Suppressor macrophage treated with lipopolysaccharide for 4 hours (primary cell): ENCODE results near the gene FOXP1.

Experiments
- DNase-seq: peaks from one replicate; pipeline ENCODE4 v3.0.0-alpha.2; 2020

FOXP1 gene

DNA sequence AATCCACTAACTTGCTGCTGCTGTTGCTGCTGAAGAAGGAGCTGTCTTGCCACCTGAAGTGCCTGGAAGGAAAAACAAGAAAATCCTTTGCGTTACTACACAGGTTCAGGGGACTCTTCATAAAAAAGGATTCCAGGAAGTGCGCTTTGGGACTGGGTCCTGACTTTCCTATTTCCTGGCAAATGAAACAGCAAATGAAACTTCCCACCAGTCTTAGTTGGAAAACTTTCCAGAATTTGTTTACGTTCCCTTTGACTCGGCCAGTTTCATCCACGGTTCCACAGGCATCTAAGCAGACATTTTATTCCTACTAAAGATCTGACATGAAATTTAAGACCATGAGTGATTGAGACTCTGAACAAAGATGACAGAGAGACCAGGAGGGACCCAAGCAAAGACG, 471.0 kb downstream of the FOXP1 start:
- DNase-seq: no peak

DNA sequence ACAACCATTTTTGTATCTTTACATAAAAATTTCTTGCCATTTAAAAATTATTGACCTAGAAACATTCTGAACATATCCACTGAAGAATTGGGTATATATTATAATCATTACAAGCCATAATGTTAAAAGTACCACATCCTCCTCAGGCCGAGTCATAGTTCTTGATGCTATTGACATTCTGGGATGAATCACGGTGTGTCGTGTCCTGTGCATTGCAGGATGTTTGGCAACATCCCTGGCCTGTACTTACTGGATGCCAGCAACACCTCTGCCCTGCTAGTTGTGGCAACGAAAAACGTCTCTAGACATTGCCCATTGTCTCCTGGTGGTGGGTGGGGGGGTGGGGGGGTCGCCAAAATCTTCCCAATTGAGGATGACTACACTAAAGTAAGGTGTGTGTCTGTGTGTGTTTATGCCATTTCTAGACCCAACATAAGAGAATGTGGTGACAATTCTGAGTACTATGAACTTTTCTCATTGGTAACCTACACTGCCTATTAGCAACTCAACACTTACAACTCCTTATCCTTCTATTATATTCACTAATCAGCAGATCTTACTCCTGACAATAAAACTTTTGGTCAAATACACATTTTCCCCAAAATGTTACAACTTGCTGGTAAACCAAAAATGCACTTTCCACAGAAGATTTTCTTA, 471.6 kb downstream of the FOXP1 start:
- peak; percentile 44 for DNase-seq

DNA sequence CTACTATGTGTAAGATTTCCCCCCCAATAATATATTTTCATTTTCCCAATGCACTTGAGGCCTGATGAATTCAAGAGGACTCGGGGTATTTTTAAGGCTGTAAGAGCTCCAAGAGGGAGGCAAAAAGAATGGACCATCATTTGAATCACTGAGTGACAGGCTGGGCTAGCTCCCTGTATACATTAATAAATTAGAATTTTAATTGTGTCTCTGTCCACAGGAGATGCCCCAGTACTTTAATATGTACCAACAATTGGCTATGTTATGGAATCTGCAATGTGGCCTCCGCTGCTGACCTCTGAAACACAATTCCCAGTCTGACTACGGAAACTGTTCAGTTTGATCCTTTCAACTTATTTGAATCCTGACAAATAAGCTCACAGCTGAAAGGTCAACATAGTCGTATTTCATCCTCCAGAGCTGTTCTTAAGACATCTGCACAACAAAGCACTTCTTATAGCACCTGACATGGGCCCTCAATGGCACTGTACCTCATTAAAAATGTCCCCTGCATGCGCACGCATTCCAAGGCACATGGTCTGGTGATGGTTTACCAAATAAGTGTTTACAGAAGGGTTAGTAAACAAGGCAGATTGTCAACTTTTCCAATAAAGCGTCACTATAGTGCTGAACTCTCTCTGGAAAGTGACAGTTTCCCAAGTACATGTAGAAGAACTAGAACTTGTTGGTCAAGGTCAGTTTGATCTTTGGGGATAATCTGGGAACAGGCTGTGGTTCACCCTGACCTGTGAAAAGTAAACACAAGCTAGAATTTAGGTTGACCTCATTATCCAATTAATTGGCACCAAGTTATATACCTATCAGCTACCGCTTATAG, 472.9 kb downstream of the FOXP1 start:
- DNase-seq: no peak

DNA sequence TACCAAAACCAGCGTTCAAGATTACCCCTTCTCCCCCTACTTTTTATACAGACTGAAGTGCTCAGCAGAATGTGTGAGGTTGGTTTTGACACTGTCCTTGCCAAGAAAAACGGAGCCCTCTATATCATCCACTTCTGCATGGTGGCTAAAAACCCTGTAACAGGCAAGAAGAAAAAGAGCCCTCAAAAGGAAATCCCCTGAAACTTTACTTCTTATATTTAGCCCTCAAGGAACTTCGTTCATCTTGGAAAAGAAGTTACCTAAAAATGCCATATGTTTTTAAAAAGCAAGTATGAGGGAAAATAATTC, 473.6 kb downstream of the FOXP1 start:
- no peak for DNase-seq

DNA sequence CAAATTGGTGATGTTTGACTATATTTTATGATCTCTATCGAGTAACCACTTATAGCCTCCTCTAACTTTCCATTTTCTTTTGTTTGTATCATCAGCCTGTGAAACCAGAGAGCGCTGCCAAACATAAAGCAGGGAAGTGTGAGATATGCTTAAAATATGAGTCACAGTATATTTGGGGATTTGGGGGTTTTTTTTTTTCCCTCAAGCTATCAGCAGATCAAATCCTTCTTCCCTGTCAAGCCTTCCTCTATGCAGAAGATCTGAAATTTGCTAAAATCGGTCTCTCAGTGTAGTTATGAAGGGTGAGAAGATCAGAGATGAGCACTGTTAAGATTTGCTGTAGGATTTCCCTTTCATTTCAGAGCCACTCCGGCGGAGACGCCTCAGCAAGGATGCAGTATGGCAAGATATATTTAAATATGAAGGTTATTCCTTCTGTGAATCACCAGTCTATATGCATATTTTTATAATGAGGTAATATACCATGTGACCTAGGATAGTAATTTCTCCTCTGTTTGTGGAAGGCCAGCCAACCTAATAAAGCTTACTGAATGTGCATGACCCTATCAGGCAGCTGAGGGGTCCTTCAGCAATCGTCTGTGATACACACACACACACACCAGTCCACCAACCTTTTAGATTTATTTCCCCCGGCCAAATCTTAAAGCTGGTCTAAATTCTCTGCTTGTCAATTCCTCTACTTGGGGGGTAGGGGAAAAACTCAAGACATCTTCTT, 474.1 kb downstream of the FOXP1 start:
- DNase-seq: peak; percentile 23

DNA sequence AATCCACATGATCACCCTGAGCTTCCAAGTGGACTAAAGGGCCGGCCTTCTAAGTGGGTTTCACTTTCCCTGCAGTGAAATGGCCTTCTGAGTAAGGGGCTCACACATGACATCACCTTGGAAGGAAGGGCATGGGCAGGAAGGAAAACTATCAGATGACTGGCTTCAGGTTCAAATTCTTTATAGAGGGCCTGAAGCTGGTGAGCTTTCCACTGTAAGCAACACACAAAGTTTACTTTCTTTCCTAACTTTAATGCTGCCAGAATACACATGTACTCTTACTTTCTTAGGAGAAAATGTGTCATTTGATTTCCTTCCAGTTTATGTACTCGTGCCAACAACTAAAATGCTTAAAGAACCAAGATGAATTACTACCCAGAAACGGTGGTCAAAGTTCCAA, 475.6 kb downstream of the FOXP1 start:
- no peak for DNase-seq

DNA sequence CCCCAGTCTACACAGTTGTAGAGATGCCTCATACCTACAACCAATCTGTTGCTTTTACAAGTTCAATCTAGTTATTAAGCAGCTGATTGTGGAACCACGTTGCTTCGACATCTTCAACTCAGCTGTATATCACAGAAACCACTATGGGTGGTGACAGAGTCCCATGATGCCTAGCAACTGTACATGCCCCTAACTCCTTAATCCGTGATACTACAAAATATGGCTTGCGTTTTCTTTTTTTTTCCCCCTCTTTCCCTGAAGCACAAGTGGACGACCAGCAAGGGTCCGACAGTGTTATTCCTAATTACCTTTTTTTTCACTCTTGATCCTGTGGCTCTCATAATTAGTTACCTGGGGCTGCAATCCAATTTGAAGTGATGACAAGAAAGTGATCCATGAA, 478.6 kb downstream of the FOXP1 start:
- no peak for DNase-seq

DNA sequence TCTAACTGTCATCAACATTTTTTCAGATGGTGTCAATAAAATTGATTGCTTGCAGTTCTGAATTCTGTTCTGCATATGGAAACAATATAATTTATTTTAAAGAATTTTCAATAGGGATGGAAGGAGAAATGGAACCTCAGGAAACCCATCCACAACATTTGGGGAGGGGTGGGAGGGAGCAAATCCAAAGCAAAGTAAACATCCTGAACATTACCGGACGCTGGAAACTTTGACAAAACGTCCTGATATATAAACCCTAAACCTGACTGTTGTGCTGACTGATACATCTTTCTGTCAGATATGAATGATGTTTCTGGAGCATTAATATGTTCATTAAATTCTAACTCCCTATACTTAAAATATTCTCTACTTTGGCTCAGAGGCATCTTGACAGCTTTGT, 479.0 kb downstream of the FOXP1 start:
- DNase-seq: no peak

DNA sequence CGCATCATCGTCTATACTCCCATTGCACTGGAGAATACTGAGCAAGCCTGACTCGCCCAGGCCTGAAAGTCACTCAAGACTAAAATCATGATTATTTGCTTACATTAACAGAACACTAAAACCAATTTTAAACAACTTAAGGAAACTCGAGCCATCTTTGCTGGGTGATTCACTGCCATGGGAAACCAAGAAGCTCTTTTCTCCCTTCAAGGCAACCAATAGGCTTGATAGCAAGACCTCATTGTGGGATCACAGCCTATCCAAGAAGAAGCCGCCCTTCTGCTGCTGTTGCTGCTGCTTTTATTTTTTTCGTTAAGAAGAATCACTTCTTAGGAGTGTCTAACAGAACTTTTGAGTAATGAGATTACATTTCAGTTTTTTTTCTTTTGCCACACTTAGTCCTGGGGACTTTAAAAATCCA, 479.4 kb downstream of the FOXP1 start:
- no peak for DNase-seq

DNA sequence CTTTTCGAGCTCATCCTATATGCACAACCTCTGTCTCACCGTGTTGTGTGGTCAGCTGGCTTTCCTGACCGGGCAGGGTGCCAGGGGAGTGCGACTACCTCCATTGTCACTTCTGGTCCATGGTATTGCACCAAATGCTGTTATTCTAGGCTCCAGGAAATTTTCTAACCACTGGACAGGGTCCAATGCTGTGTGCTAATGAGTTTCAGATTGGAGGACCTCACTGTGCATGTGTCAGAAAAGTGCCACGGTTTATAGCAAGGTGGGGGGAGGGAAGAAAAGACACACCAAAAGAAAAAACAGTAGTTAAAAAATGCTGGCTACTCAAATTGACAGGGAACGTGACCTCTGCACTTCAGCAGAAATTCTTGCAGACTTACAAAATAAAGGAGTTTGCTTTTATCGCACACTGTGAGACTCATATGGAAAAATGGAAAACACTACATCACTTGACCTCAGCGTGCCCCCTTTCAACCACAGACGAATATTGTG, 480.1 kb downstream of the FOXP1 start:
- DNase-seq: no peak

DNA sequence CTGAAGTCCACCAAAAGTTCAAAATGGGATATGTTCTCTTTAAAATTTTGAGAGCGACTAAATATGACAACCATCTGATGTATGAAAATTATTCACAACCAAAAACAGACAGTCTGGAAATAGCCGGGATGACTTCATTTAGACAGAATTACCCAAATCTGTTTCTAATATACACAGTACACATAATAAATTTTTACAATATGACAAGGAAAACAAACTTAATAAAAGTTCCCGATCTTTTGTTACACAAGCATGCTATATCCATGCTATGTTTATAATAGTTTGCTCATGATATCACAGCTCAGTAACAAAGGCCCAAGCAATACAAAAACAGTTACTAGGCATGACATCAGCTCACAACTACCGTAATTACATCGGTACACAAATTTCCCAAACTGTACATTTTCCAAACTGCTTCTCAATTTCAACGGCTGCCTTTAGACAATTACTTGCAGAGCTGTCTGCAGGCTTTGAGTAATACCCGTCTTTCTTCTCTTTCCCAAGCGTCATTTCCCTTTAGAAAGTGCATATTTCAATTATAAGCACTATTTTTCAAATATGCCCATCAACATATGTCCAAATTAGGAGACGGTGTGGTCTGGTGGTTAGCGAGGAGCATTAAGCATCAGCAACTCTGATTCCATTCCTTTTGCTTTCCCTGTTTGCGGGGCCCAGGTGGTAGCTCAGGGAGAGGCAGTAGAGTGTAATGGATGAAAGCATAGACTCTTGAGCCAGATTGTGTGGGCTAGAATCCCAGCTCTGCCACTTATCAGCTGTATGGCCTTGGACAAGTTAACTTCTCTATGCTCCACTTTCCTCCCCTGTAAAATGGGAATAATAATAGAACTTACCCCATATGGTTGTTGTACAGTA, 481.2 kb downstream of the FOXP1 start:
- peak; percentile 70 for DNase-seq

DNA sequence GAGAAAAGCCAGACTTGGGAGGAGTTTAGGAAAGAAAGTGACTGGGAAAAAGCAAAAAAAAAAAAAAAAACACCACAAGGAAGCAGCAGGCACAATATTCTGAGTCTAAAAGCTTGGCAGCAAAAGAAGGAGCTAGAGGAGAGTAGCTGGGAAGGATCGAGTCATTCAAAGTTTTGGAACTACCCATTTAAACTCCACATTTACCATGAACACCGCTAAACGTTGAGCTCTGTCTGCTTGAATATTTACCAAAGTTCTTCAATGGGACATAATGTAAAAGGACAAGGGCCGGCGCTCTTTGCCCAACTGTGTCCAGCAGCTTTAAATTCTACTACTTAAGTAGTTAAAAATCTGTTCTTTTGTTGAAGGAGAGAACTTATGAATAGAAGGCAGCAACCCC, 481.9 kb downstream of the FOXP1 start:
- DNase-seq: no peak

DNA sequence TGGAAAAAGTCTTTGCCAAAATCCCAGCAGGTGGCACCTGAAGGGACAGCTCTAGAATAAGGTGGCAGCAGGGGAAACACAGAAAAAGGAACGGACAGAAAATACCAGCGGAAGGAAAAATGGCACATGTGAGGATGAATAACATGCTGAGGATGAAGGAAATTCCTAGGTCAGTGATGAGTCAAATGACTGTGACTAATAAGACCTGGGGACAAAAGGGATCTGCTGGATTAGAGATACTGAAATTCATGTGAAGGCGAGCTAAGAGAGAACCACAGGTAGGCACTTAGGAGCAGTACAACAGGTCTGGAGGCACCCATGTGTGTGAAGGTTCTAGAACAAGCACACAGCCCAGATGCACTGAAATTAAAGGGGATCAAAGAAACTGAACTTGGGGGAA, 482.5 kb downstream of the FOXP1 start:
- DNase-seq: peak; percentile 28

DNA sequence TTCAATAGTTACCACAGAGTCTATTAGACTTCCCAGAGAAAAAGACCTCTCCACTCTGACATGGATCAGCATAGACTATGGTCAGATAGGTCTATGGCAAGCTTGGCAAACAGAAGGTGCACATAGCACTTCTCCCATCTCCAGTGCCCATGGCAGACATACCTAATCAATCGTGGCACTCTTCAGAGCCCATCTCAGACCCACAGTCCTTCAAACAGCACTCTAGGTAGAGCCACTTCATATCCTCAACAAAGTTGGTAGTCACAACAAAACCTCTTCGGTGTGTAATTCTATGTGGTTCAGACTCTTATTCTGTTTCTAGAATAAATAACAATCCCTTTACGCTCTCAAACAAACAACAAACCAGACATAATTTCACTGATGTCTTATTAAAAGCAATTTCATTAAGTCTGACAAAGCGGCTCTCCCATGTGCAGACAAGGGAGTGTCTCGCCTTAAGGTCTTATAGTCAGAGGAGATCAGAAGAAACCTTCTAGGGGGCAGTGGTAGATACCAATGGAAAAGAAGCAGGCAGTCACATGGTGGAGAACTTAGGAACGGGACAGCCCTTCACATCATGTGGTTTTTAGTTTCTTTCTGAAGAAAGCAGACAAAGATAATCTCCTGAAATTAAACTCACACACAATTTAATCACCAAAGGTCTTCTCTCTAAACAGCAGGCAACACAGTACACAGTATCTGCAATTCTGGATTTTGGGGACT, 483.4 kb downstream of the FOXP1 start:
- no peak for DNase-seq

DNA sequence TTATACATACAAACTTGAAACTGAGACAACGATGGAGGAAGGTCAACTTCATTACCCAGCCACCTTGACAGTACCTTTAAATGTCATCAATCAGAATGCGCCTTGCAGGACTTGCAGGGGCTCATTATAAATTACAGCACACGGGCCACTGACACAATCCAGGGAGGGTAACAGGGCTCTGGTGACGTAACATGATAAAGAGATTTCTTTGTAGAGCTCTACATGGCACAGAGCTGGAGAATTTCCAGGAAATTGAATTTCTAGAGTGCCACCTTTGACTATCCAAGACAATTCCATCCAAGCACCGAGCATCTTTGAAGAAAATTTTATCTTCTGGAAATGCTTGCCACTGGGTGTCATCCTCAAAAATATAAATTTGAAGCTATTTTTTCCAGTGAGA, 486.0 kb downstream of the FOXP1 start:
- no peak for DNase-seq

DNA sequence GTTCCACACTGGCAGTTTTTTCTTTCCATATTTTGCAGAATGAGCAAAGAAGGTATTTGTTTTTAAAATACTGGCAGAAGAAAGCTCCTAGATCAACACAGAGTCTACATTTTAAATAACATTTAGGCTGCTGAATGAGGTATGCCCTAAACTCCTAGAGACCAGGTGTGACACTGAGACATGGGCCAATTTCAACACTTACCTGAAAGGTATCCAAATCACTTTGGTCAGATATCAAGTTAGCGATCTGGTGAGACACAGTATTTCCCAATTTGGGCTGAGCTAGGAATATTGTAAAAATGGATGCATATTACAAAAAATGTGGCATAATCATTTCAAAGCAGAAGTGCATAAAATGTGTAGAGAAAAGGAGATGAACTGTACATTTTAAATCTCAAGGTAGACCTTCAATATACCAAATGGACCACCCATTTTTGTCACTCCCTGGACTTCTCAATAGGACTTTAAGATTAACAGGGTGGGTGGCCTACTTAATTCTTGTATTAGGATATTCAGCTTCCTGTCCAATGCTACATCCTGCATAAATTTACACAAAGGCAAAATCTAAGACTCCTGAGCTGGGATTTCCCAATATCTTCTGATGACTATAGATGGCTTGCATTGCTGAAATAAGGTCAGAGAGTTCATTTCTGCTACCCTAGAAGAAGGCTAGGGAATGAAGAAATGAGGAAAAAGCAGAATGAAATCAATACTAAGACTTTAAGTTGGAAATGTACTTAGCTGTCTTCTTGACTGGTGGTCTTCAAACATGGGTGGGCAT, 487.8 kb downstream of the FOXP1 start:
- peak; percentile 43 for DNase-seq

DNA sequence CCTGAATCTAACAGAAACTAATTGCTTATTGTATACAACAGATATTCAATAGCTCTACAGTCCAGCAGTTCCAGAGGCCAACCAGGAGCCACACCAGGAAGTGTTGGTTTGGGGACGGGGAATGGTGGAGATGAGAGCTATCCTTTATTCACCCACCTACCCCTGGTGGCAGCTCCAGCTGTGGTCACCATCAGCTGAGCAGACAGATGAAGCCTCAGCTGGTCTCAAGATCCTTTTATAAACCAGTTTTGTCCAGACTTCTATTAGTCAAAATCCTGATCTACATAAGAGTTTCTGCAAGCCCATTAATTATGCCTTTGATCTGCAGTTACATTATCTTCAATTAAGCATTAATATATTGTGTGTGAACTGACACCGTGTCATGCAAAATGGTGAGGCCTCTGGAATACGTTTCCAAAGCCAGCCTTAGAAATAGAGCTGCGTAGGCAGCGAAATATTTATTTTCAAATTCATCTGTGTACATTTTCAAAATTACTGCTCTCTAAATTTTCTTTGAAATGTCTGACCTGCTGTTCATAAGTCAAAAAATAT, 488.8 kb downstream of the FOXP1 start:
- no peak for DNase-seq

DNA sequence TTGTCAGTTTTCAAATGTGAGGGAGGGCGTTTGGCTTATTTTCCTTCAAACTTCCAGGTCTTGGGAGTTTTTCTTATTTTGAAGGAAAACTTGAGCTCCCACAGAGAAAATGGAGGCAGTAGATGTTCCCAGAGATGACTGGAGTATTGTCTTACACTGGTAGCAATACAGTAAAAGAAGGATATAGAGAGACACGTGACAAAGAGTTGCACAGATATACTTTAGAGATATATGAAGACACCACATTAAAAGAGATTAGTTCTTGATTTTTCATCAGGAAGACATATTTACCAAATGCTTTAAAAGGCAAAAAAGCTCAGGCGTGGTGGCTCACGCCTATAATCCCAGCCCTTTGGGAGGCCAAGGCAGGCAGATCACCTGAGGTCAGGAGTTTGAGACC, 490.9 kb downstream of the FOXP1 start:
- no peak for DNase-seq

DNA sequence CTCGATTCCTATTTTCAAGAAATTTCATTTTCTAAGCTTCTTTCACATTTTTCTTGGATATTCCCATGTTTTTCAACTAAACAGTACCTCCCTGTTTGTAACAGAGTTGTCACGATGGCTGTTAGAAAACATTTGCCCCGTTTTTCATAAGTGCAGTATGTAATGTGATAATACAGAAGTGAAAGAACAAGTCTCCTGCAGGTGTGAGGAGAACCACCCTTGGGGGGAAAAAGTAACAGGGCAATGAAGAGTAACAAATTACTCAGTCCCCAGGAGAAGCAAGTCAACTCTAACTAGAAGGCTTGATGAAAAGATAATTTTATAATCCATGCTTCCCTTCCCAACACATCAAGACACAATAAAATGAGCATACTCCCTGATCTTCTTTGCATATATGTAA, 493.3 kb downstream of the FOXP1 start:
- no peak for DNase-seq

DNA sequence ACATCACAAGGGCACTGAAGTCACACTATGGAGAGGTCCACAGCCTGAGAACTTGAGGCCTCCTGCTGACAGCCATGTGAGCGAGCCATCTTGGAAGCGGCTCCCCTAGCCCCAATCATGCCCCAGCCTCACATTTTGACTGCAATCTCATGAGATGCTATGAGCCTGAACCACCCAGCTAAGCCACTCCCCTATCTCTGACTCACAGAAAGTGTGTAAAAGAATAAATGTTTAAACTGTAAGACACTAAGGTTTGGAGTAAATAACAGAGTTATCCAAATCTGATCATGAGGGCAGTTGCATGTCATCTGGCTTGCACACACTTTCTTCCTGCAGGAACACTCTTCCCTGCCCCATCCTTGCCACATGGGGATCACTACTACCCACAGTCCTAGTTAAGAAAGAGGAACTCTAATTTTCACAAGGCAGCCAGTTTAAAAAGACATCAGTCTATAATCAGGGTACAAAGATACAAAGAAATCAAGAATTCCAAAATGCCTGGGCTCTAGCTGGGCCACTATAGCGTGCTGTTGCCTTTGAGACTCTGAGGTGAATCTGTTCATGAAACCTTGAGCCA, 494.2 kb downstream of the FOXP1 start:
- peak; percentile 27 for DNase-seq

DNA sequence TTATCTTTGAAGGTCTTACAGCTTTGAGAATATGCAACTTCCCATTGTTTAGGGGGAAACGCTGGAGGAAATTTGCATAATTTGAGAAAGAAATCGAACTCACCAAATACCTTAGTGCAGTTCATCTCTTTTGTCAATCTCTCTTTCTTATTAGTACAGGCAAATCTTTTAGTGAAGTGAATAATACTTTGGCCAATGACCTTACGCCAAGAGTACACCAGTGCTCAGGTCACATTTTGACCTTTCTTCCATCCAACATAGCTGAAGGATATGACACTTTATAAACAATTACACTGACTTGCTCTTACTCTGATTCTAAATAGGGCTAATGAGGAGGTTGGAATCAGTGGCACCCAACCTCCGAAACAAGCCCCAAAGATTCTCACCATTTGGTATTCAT, 494.8 kb downstream of the FOXP1 start:
- DNase-seq: no peak
